ENCODE measurements around the gene FTMT.

The FTMT gene

DNA sequence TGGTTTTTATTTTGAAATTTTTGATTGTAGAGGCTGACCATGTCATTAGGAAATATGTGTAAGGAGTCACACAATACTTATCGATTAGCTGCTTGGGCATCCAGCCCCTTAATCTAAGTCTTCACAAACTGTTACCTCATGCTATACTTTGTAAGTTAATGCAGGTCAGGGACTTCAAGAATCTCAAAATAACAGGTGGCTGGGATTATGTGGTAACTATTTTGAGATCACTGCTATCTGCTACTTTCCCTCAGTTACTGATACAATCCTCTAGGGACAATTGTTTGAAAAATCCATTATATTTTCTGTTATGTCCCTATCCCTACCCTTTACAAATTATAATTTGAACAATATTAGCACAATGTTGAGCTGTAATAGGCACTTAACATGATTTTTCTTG is 21.7 kb downstream of the FTMT start:
- H3F3A ChIP-seq (ENCODE audit: control insufficient read depth, insufficient read depth) = no peaks in the 10 kb centered on the region
- no peaks in the 10 kb centered on the region for H3K9me3 ChIP-seq (ENCODE audit: control insufficient read depth, insufficient read depth, low read length)
- no peaks in the 10 kb centered on the region for H3K36me3 ChIP-seq (ENCODE audit: control insufficient read depth, low read length)
- no peak overlapping the region for H3K27ac ChIP-seq (ENCODE audit: low read depth, low read length)
- no peak overlapping the region for H3K4me3 ChIP-seq (ENCODE audit: low read length)
- no peaks in the 10 kb centered on the region for H3K27me3 ChIP-seq (ENCODE audit: control insufficient read depth, low read length)
- H3K4me1 ChIP-seq (ENCODE audit: control insufficient read depth, low read length) = no peaks in the 10 kb centered on the region
- no peaks in the 10 kb centered on the region for H4K20me1 ChIP-seq (ENCODE audit: control insufficient read depth, insufficient read depth, low read depth, low read length)
- no peaks in the 10 kb centered on the region for H3K9me2 ChIP-seq (replicated peaks; ENCODE audit: control insufficient read depth, low read length)
- TF ChIP-seq, protein P1, sequence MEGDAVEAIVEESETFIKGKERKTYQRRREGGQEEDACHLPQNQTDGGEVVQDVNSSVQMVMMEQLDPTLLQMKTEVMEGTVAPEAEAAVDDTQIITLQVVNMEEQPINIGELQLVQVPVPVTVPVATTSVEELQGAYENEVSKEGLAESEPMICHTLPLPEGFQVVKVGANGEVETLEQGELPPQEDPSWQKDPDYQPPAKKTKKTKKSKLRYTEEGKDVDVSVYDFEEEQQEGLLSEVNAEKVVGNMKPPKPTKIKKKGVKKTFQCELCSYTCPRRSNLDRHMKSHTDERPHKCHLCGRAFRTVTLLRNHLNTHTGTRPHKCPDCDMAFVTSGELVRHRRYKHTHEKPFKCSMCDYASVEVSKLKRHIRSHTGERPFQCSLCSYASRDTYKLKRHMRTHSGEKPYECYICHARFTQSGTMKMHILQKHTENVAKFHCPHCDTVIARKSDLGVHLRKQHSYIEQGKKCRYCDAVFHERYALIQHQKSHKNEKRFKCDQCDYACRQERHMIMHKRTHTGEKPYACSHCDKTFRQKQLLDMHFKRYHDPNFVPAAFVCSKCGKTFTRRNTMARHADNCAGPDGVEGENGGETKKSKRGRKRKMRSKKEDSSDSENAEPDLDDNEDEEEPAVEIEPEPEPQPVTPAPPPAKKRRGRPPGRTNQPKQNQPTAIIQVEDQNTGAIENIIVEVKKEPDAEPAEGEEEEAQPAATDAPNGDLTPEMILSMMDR (IDR thresholded peaks at IDR 0.05; ENCODE audit: low read depth, low read length, poor library complexity, severe bottlenecking) = no peak
- TF ChIP-seq EZH2phosphoT487 (IDR thresholded peaks at IDR 0.05; ENCODE audit: borderline replicate concordance, low read length) = no peak
- H3K79me2 ChIP-seq (ENCODE audit: control insufficient read depth, low read length) = no peaks in the 10 kb centered on the region
- H3K4me2 ChIP-seq (ENCODE audit: low read length) = no peak overlapping the region

DNA sequence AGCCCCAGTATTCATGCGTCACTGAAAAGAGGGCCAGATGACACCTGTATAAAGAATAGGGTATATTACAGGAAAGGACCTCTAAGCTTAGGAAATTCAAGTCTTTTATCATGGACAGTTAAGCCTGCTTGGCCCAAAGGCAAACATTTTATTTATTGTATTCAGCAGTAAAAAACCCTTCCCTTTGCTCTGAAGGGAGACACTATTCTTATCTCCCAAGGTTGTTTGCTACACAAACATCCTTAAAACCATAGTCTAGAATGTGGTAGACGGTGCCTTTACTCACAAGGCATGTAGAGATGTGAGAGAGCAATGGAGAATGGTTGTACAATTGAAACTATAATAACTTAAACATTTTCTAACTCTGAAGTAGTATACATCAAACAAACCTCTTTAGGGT is 33.9 kb downstream of the FTMT start:
- no peaks in the 10 kb centered on the region for H3K27me3 ChIP-seq (ENCODE audit: control insufficient read depth, low read length)
- H3F3A ChIP-seq (ENCODE audit: control insufficient read depth, insufficient read depth) = no peaks in the 10 kb centered on the region
- H3K36me3 ChIP-seq (ENCODE audit: control insufficient read depth, low read length) = no peaks in the 10 kb centered on the region
- no peaks in the 10 kb centered on the region for H3K9me2 ChIP-seq (replicated peaks; ENCODE audit: control insufficient read depth, low read length)
- H4K20me1 ChIP-seq (ENCODE audit: control insufficient read depth, insufficient read depth, low read depth, low read length) = no peaks in the 10 kb centered on the region
- no peak overlapping the region for H3K4me3 ChIP-seq (ENCODE audit: low read length)
- no peaks in the 10 kb centered on the region for H3K79me2 ChIP-seq (ENCODE audit: control insufficient read depth, low read length)
- no peak overlapping the region for H3K27ac ChIP-seq (ENCODE audit: low read depth, low read length)
- H3K9me3 ChIP-seq (ENCODE audit: control insufficient read depth, insufficient read depth, low read length) = no peaks in the 10 kb centered on the region
- TF ChIP-seq EZH2phosphoT487 (IDR thresholded peaks at IDR 0.05; ENCODE audit: borderline replicate concordance, low read length) = no peak
- TF ChIP-seq, protein P1 (IDR thresholded peaks at IDR 0.05; ENCODE audit: low read depth, low read length, poor library complexity, severe bottlenecking) = no peak
- no peaks in the 10 kb centered on the region for H3K4me1 ChIP-seq (ENCODE audit: control insufficient read depth, low read length)
- H3K4me2 ChIP-seq (ENCODE audit: low read length) = no peak overlapping the region

DNA sequence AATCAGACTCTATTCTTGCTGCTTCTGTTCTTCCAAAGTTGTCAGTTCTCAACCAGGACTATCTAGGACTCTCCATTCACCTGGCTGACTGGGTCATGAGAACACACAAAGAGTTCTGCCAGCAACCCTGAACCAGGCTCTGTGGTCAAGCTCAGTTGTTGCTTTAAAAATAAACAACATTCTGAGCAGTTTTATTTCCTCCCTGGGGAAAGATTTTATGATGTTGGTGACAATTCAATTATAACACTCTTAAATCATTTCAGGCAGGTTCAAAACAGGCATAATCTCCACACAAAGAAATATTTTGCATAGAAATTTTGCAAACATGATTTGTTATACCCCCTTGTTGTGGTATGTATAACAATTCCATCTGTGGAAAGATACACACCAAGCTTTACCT is 36.0 kb downstream of the FTMT start:
- Histone ChIP-seq H3K27ac (ENCODE audit: low read depth, low read length) (no peak overlapping the region), H3F3A (ENCODE audit: control insufficient read depth, insufficient read depth) (no peaks in the 10 kb centered on the region), H3K4me2 (ENCODE audit: low read length) (no peak overlapping the region), H3K4me3 (ENCODE audit: low read length) (no peak overlapping the region), H3K79me2 (ENCODE audit: control insufficient read depth, low read length) (no peaks in the 10 kb centered on the region), H3K9me2 (replicated peaks; ENCODE audit: control insufficient read depth, low read length) (no peaks in the 10 kb centered on the region), H3K4me1 (ENCODE audit: control insufficient read depth, low read length) (no peaks in the 10 kb centered on the region), H3K36me3 (ENCODE audit: control insufficient read depth, low read length) (no peaks in the 10 kb centered on the region), H4K20me1 (ENCODE audit: control insufficient read depth, insufficient read depth, low read depth, low read length) (no peaks in the 10 kb centered on the region), H3K9me3 (ENCODE audit: control insufficient read depth, insufficient read depth, low read length) (no peaks in the 10 kb centered on the region), H3K27me3 (ENCODE audit: control insufficient read depth, low read length) (no peaks in the 10 kb centered on the region)
- TF ChIP-seq, protein P1 (IDR thresholded peaks at IDR 0.05; ENCODE audit: low read depth, low read length, poor library complexity, severe bottlenecking) = no peak
- TF ChIP-seq EZH2phosphoT487 (IDR thresholded peaks at IDR 0.05; ENCODE audit: borderline replicate concordance, low read length) = no peak
